GM21717 (cell line): ENCODE results near the gene ATP6V0A4.

Experiments used
- ATAC-seq: cut with Tn5 transposase; IDR thresholded peaks from one replicate; pipeline ENCODE4 v1.9.1; 2021; ENCODE audit warnings: mild to moderate bottlenecking, moderate library complexity; ENCODE audit not compliant: unreplicated experiment

The ATP6V0A4 gene

GRCh38 chr7:138663725-138664710, 134.0 kb downstream of the ATP6V0A4 start:
- no peak for ATAC-seq

GRCh38 chr7:138662991-138663320, 135.0 kb downstream of the ATP6V0A4 start:
- no peak for ATAC-seq

GRCh38 chr7:138662076-138662990, 135.7 kb downstream of the ATP6V0A4 start:
- no peak for ATAC-seq

- no peak for ATAC-seq
Observed at GRCh38 chr7:138661069-138661635, 136.8 kb downstream of the ATP6V0A4 start.

- ATAC-seq: no peak
Observed at GRCh38 chr7:138658889-138659288, 139.1 kb downstream of the ATP6V0A4 start.

GRCh38 chr7:138657854-138658386, 140.1 kb downstream of the ATP6V0A4 start:
- ATAC-seq: no peak

- no peak for ATAC-seq
Observed at GRCh38 chr7:138656952-138657351, 141.0 kb downstream of the ATP6V0A4 start.
